Endodermal cell (in vitro differentiated cells): Measurements from ENCODE around the gene RALGPS1. TPM values are rescaled to one million over a fixed set of nuclear protein-coding genes. Genes with fewer than 3 reads are reported as not detected.

Source experiments
- DNase-seq: peaks from one replicate; pipeline ENCODE4 v3.0.0-alpha.2; 2017
- H3K27ac ChIP-seq: 2 replicates; pipeline ENCODE4 v1.5.1; 2013; ENCODE audit warnings: mild to moderate bottlenecking, low read depth, low read length, moderate library complexity
- H3K27me3 ChIP-seq: 2 replicates; pipeline ENCODE4 v1.6.1; 2013; ENCODE audit warnings: mild to moderate bottlenecking, low read length, moderate library complexity; ENCODE audit not compliant: insufficient read depth, control insufficient read depth, poor library complexity, severe bottlenecking
- H3K36me3 ChIP-seq: 2 replicates; pipeline ENCODE4 v1.7.0; 2013; ENCODE audit warnings: mild to moderate bottlenecking, low read length, moderate library complexity; ENCODE audit not compliant: control insufficient read depth, insufficient read depth
- H3K4me1 ChIP-seq: one replicate; pipeline ENCODE4 v1.7.0; 2013; ENCODE audit warnings: low read length; ENCODE audit not compliant: control insufficient read depth, insufficient read depth
- H3K4me3 ChIP-seq: 2 replicates; pipeline ENCODE4 v1.5.1; 2013; ENCODE audit warnings: mild to moderate bottlenecking, low read length, moderate library complexity
- H3K9ac ChIP-seq: 2 replicates; pipeline ENCODE4 v1.6.1; 2013; ENCODE audit warnings: mild to moderate bottlenecking, low read length, moderate library complexity; ENCODE audit not compliant: poor library complexity, severe bottlenecking; ENCODE audit errors: extremely low read depth
- H3K9me3 ChIP-seq: 2 replicates; pipeline ENCODE4 v1.6.1; 2013; ENCODE audit warnings: mild to moderate bottlenecking, low read length, moderate library complexity; ENCODE audit not compliant: control insufficient read depth
- H3K27ac Mint-ChIP-seq: 2 replicates; pipeline ENCODE4 v1.8.0; 2020; ENCODE audit warnings: mixed read lengths
- H3K27me3 Mint-ChIP-seq: 2 replicates; pipeline ENCODE4 v1.8.0; 2021; ENCODE audit warnings: mild to moderate bottlenecking, mixed read lengths; ENCODE audit not compliant: insufficient read depth
- H3K36me3 Mint-ChIP-seq: 2 replicates; pipeline ENCODE4 v1.8.0; 2020; ENCODE audit warnings: low read depth, mixed read lengths
- H3K4me1 Mint-ChIP-seq: 2 replicates; pipeline ENCODE4 v1.8.0; 2020; ENCODE audit warnings: mixed read lengths
- H3K4me3 Mint-ChIP-seq: 2 replicates; pipeline ENCODE4 v1.8.0; 2020; ENCODE audit warnings: mild to moderate bottlenecking, moderate library complexity, mixed read lengths
- H3K9me3 Mint-ChIP-seq: 2 replicates; pipeline ENCODE4 v1.8.0; 2020; ENCODE audit warnings: mild to moderate bottlenecking, mixed read lengths
- CTCF ChIP-seq: fragments of 200-600 bp; sonication (generic); conservative IDR thresholded peaks from 2 replicates; pipeline ENCODE4 v1.5.0; 2021; ENCODE audit warnings: antibody characterized with exemption, mild to moderate bottlenecking
- WGBS, 2 experiments: methylation state at CpG; one replicate each; pipeline versions ENCODE4 v1.1.5 to v1.1.7; 2013; ENCODE audit warnings: missing lambda C conversion rate in 2 of 2, mixed read lengths in 1 of 2; ENCODE audit not compliant: insufficient coverage in 1 of 2, insufficient read length in 1 of 2; 5-methylcytosine and 5-hydroxymethylcytosine counted together
- total RNA-seq, 2 donors: library from RNA; stranded (reverse); fragmentation: NEBNext Ultra II Directional in 1 of 2; extraction: Animal tissue kit (Norgen Biotek cat#: 25700) in 1 of 2; gene quantifications; 2 replicates in 1 of 2; 3 replicates in 1 of 2; pipeline ENCODE4 v1.2.1, GENCODE V29; 2021

Gene RALGPS1
- total RNA-seq, 2 donors from 2014 or later = 23.3 to 25.0 TPM

- DNase-seq = peak; percentile 15
- Histone ChIP-seq H3K36me3 (no peaks in the 10 kb centered on the region), H3K4me3 (no peak overlapping the region), H3K9ac (no peak overlapping the region), H3K27ac (no peak overlapping the region), H3K4me1 (peaks cover 15% of the 10 kb centered on the region), H3K9me3 (no peaks in the 10 kb centered on the region), H3K27me3 (no peaks in the 10 kb centered on the region)
- WGBS, 2 experiments = 81 to 89% methylated on average over 2 to 4 of the region's 4 CpGs
- TF ChIP-seq CTCF = no peak
- H3K27me3 Mint-ChIP-seq = no peaks in the 10 kb centered on the region
- H3K9me3 Mint-ChIP-seq = no peaks in the 10 kb centered on the region
- no peak overlapping the region for H3K27ac Mint-ChIP-seq
- no peak overlapping the region for H3K4me3 Mint-ChIP-seq
- peaks cover 15% of the 10 kb centered on the region for H3K4me1 Mint-ChIP-seq
- H3K36me3 Mint-ChIP-seq = no peaks in the 10 kb centered on the region
Observed at GRCh38 chr9:127035423-127035822, 120.8 kb downstream of the RALGPS1 start.

- Mint-ChIP-seq H3K27ac (no peak overlapping the region), H3K36me3 (no peaks in the 10 kb centered on the region), H3K4me1 (peaks cover 15% of the 10 kb centered on the region), H3K4me3 (no peak overlapping the region), H3K9me3 (no peaks in the 10 kb centered on the region), H3K27me3 (no peaks in the 10 kb centered on the region)
- Histone ChIP-seq H3K36me3 (no peaks in the 10 kb centered on the region), H3K27me3 (no peaks in the 10 kb centered on the region), H3K27ac (no peak overlapping the region), H3K4me3 (no peak overlapping the region), H3K4me1 (peaks cover 15% of the 10 kb centered on the region), H3K9ac (no peak overlapping the region), H3K9me3 (no peaks in the 10 kb centered on the region)
- DNase-seq = peak; percentile 6
- TF ChIP-seq CTCF = no peak
- 90 to 95% methylated on average over 4 of the region's 4 CpGs for WGBS, 2 experiments
Observed at GRCh38 chr9:127035948-127036347, 121.4 kb downstream of the RALGPS1 start.

GRCh38 chr9:127036437-127036836 is 121.9 kb downstream of the RALGPS1 start:
- Histone ChIP-seq H3K9ac (no peak overlapping the region), H3K4me3 (no peak overlapping the region), H3K36me3 (no peaks in the 10 kb centered on the region), H3K4me1 (peaks cover 15% of the 10 kb centered on the region), H3K27me3 (no peaks in the 10 kb centered on the region), H3K9me3 (no peaks in the 10 kb centered on the region), H3K27ac (no peak overlapping the region)
- WGBS, 2 experiments = 87% methylated on average over 2 of the region's 2 CpGs; no CpG with 5 or more reads in 1 of the 2 experiments
- H3K9me3 Mint-ChIP-seq = no peaks in the 10 kb centered on the region
- H3K27ac Mint-ChIP-seq = no peak overlapping the region
- no peak overlapping the region for H3K4me3 Mint-ChIP-seq
- TF ChIP-seq CTCF = no peak
- peaks cover 15% of the 10 kb centered on the region for H3K4me1 Mint-ChIP-seq
- no peaks in the 10 kb centered on the region for H3K27me3 Mint-ChIP-seq
- no peaks in the 10 kb centered on the region for H3K36me3 Mint-ChIP-seq
- peak; percentile 2 for DNase-seq
